K562 (cell line): Measurements from ENCODE around the gene MPZL1. TPM values are rescaled to one million over a fixed set of nuclear protein-coding genes. Genes with fewer than 3 reads are reported as not detected.

ENCODE experiments used
- ATAC-seq: fragments of 200-7000 bp; cut with Tn5 transposase; 3 replicates; pipeline ENCODE4 v1.9.1; 2020; ENCODE audit warnings: moderate library complexity
- BruUV-seq: library from RNA; stranded (reverse); fragments of 400-500 nt; replicated peaks from 2 replicates; lab custom pipeline; 2021; lab: Mats Ljungman, UMichigan
- CTCF ChIA-PET: fragments of 300-600 bp; formaldehyde crosslinking; extraction: SDS; loops from one replicate; lab custom pipeline; 2021; ENCODE audit warnings: low intra/inter-chr PET ratio; lab: Yijun Ruan, JAX
- POLR2A ChIA-PET: fragments of 300-600, 350-650 bp; sonication (Branson Sonifier 250); formaldehyde crosslinking; extraction: SDS; loops from one replicate; lab custom pipeline; 2021; ENCODE audit warnings: antibody characterized with exemption, inconsistent platforms; lab: Yijun Ruan, JAX
- DNase-seq, 4 experiments: peaks; one replicate each; pipeline versions ENCODE4 v3.0.0 to v3.0.0-alpha.2; 2011 to 2018; ENCODE audit warnings: low spot score in 3 of 4, mixed read lengths in 3 of 4; ENCODE audit errors: extremely low read depth in 1 of 4
- FAIRE-seq: peaks from 2 replicates; lab custom pipeline; 2011; peaks lifted over from hg19 to GRCh38; lab: Jason Lieb, UNC
- H2AFZ ChIP-seq: 2 replicates; pipeline ENCODE4 v1.6.0; 2011; ENCODE audit warnings: low read depth, low read length, control low read depth, inconsistent platforms
- H3K27ac ChIP-seq: fragments of 200-600 bp; 3 replicates; pipeline ENCODE4 v1.8.0; 2011; ENCODE audit warnings: low read depth, mild to moderate bottlenecking, control low read depth, inconsistent platforms, low read length, moderate library complexity, mixed read lengths; ENCODE audit errors: extremely low read depth
- H3K27me3 ChIP-seq, 2 experiments: fragments of 300-600 bp in 1 of 2; 2 replicates in 1 of 2; 3 replicates in 1 of 2; pipeline versions ENCODE4 v1.6.0 to v1.8.0; 2011; ENCODE audit warnings: inconsistent platforms in 2 of 2, low read length in 2 of 2, mild to moderate bottlenecking in 1 of 2, mixed read lengths in 1 of 2, moderate library complexity in 1 of 2; ENCODE audit not compliant: control insufficient read depth in 2 of 2, insufficient read depth in 2 of 2
- H3K36me3 ChIP-seq: fragments of 300-600 bp; 3 replicates; pipeline ENCODE4 v1.8.0; 2011; ENCODE audit warnings: mild to moderate bottlenecking, low read length, inconsistent platforms; ENCODE audit not compliant: control insufficient read depth, insufficient read depth
- H3K4me1 ChIP-seq, 2 experiments: fragments of 200-600 bp in 1 of 2; replicated peaks in 1 of 2; 2 replicates in 1 of 2; 3 replicates in 1 of 2; pipeline versions ENCODE4 v1.5.1 to v1.8.0; 2011; ENCODE audit warnings: inconsistent platforms in 2 of 2, low read length in 2 of 2, mild to moderate bottlenecking in 1 of 2, mixed read lengths in 1 of 2, moderate library complexity in 1 of 2; ENCODE audit not compliant: control insufficient read depth in 2 of 2, insufficient read depth in 2 of 2
- H3K4me2 ChIP-seq: 2 replicates; pipeline ENCODE4 v1.6.1; 2011; ENCODE audit warnings: low read length, control low read depth, inconsistent platforms, mixed read lengths; ENCODE audit not compliant: insufficient read depth
- H3K4me3 ChIP-seq: fragments of 200-600 bp; sonication (generic), shearing (Covaris generic); 2 replicates; pipeline ENCODE4 v1.5.1; 2016; ENCODE audit warnings: control low read depth, inconsistent platforms
- H3K79me2 ChIP-seq: fragments of 200-600 bp; 3 replicates; pipeline ENCODE4 v1.8.0; 2011; ENCODE audit warnings: low read length, inconsistent platforms; ENCODE audit not compliant: control insufficient read depth, insufficient read depth
- H3K9ac ChIP-seq, 2 experiments: 2 replicates each; pipeline versions ENCODE4 v1.6.0 to v1.6.1; 2011; ENCODE audit warnings: low read depth in 2 of 2, low read length in 2 of 2, control low read depth in 1 of 2, inconsistent platforms in 1 of 2, mild to moderate bottlenecking in 1 of 2, mixed read lengths in 1 of 2; ENCODE audit not compliant: insufficient read depth in 1 of 2
- H3K9me1 ChIP-seq: one replicate; pipeline ENCODE4 v1.6.0; 2011; ENCODE audit warnings: inconsistent platforms, mild to moderate bottlenecking, low read length, moderate library complexity; ENCODE audit not compliant: control insufficient read depth, insufficient read depth
- H3K9me3 ChIP-seq: replicated peaks from 2 replicates; pipeline ENCODE4 v1.5.1; 2011; ENCODE audit warnings: low read depth, low read length, inconsistent platforms; ENCODE audit not compliant: control insufficient read depth, insufficient read depth
- H4K20me1 ChIP-seq: replicated peaks from 2 replicates; pipeline ENCODE4 v1.6.1; 2011; ENCODE audit warnings: low read length, inconsistent platforms, mixed read lengths; ENCODE audit not compliant: control insufficient read depth, insufficient read depth
- CBFA2T2 ChIP-seq: fragments of 450-650 bp; conservative IDR thresholded peaks from 2 replicates; pipeline ENCODE4 v1.6.1; 2017; ENCODE audit warnings: mild to moderate bottlenecking
- CC2D1A ChIP-seq: fragments of 450-650 bp; IDR thresholded peaks from 2 replicates; pipeline ENCODE4 v1.6.1; 2017; ENCODE audit warnings: mild to moderate bottlenecking
- FOXK1 ChIP-seq: sonication (generic); formaldehyde crosslinking; IDR thresholded peaks from 2 replicates; pipeline ENCODE4 v1.8.0; 2022; ENCODE audit warnings: missing genetic modification reagents, mild to moderate bottlenecking, borderline replicate concordance
- HLTF ChIP-seq: fragments of 450-650 bp; IDR thresholded peaks from 2 replicates; pipeline ENCODE4 v1.6.1; 2016
- NCOA4 ChIP-seq: fragments of 450-650 bp; IDR thresholded peaks from 2 replicates; pipeline ENCODE4 v1.6.1; 2018; ENCODE audit warnings: mild to moderate bottlenecking; ENCODE audit not compliant: partially characterized antibody
- NCOR1 ChIP-seq: fragments of 450-650 bp; IDR thresholded peaks from 2 replicates; pipeline ENCODE4 v1.6.1; 2016; ENCODE audit warnings: mild to moderate bottlenecking, moderate library complexity
- NEUROD1 ChIP-seq: fragments of 150-350 bp; IDR thresholded peaks from 2 replicates; pipeline ENCODE4 v1.6.1; 2014; ENCODE audit warnings: borderline replicate concordance, low read length, low read depth; ENCODE audit not compliant: partially characterized antibody
- SAP30 ChIP-seq: fragments of 200-600 bp; sonication (generic); IDR thresholded peaks from 2 replicates; pipeline ENCODE4 v1.6.1; 2012; ENCODE audit warnings: borderline replicate concordance, low read depth, mild to moderate bottlenecking, moderate library complexity, low read length, control low read depth, inconsistent platforms; ENCODE audit not compliant: insufficient read depth, poor library complexity, severe bottlenecking
- SP1 ChIP-seq: sonication (generic); formaldehyde crosslinking; IDR thresholded peaks from 2 replicates; pipeline ENCODE4 v1.8.1; 2022; ENCODE audit warnings: mild to moderate bottlenecking, missing genetic modification reagents
- SPI1 ChIP-seq: IDR thresholded peaks from 2 replicates; pipeline ENCODE4 v1.6.1; 2011; ENCODE audit warnings: low read depth, low read length, control low read depth, borderline replicate concordance
- U2AF2 ChIP-seq: fragments of 200-400 bp; formaldehyde crosslinking; optimal IDR thresholded peaks from 2 replicates; pipeline ENCODE3; 2017; ENCODE audit warnings: low read depth, mild to moderate bottlenecking, low read length
- ZBTB34 ChIP-seq: fragments of 250-450 bp; sonication (Bioruptor Pico); IDR thresholded peaks from 2 replicates; pipeline ENCODE4 v1.8.0; 2021; ENCODE audit warnings: mild to moderate bottlenecking, moderate library complexity
- ZNF57 ChIP-seq: fragments of 450-650 bp; formaldehyde crosslinking; IDR thresholded peaks from 2 replicates; pipeline ENCODE4 v1.4.0; 2020; ENCODE audit warnings: mild to moderate bottlenecking, moderate library complexity
- ZNF644 ChIP-seq: fragments of 200-800 bp; sonication (Bioruptor generic); IDR thresholded peaks from 2 replicates; pipeline ENCODE4 v1.6.1; 2016; ENCODE audit warnings: low read depth, missing genetic modification characterization, missing compliant biosample characterization
- ZNF695 ChIP-seq: fragments of 450-650 bp; formaldehyde crosslinking; IDR thresholded peaks from 2 replicates; pipeline ENCODE4 v1.4.0; 2020; ENCODE audit warnings: mild to moderate bottlenecking, moderate library complexity
- WGBS: fragments of 100-300 bp; shearing (Covaris generic); methylation state at CpG from one replicate; pipeline ENCODE4 v1.1.6; 2016; ENCODE audit warnings: low coverage, mixed read lengths; ENCODE audit not compliant: insufficient coverage; ENCODE audit errors: missing lambda C conversion rate; 5-methylcytosine and 5-hydroxymethylcytosine counted together
- in situ Hi-C: fragments of 300-500 bp; cut with MboI; formaldehyde crosslinking; loops from 4 replicates; pipeline ENCODE4 v1.15.0; 2018; ENCODE audit warnings: inconsistent platforms, mixed read lengths
- intact Hi-C: fragments of 100-400 bp; cut with micrococcal nuclease; formaldehyde crosslinking; loops from 2 replicates; pipeline ENCODE4 v1.14.2; 2022
- polyA plus RNA-seq, 8 experiments: library from polyadenylated mRNA; depleted of rRNA in 4 of 8; stranded (reverse) in 5 of 8; unstranded in 3 of 8; fragments of >200 nt; fragmentation: Nextera tagmentation in 2 of 8; fragmentation: Illumina TruSeq in 1 of 8; extraction: Ambion mirVana in 2 of 8; extraction: Trizol in 1 of 8; gene quantifications; 2 replicates each; pipeline versions ENCODE4 v1.2.1 to v1.2.3, GENCODE V29; 2011 to 2014; ENCODE audit warnings: inconsistent platforms in 1 of 8, missing spikeins in 1 of 8
- total RNA-seq, 7 experiments: library from RNA; depleted of rRNA in 6 of 7; stranded (reverse); fragments of >200 nt in 6 of 7; fragmentation: Illumina TruSeq in 2 of 7; extraction: Trizol in 2 of 7; gene quantifications; 2 replicates each; pipeline versions ENCODE4 v1.2.1 to v1.2.3, GENCODE V29; 2011 to 2021; ENCODE audit warnings: low replicate concordance in 1 of 7

Gene MPZL1
- total and polyA plus RNA-seq, 9 of the 15 experiments (the other 6 are each of a cell fraction or from before 2014, with no cell fraction given), result 14.5 to 153 (median 66.5) TPM

- Histone ChIP-seq H3K9me1 (no peaks in the 10 kb centered on the region), H4K20me1 (no peaks in the 10 kb centered on the region), H3K4me2 (no peak overlapping the region), H3K36me3 (peaks cover 16% of the 10 kb centered on the region; the same call in 2 of the 3 replicates), H2AFZ (no peak overlapping the region), H3K79me2 (no peaks in the 10 kb centered on the region), H3K27me3 (no peaks in the 10 kb centered on the region), H3K27ac (no peak overlapping the region), H3K4me1 (no peaks in the 10 kb centered on the region), H3K9ac (no peak overlapping the region), H3K9me3 (no peaks in the 10 kb centered on the region), H3K4me3 (no peak overlapping the region)
- in situ Hi-C loops (no loop called here), intact Hi-C loops (no loop called here)
- FAIRE-seq (no peak), DNase-seq (no peak), ATAC-seq (no peak)
- ChIA-PET CTCF (no interaction called here), POLR2A (interaction anchor here (0.6 to 4.0 kb wide), 6 partner anchors 10 to 40 kb away, joined by 3 to 14 read pairs (median 4); no protein-coding TSS in a partner anchor)
- TF ChIP-seq SP1 (CRISPR knock-in tag) (no peak), CBFA2T2 (no peak), SPI1 (no peak), NEUROD1 (no peak), ZNF57 (CRISPR knock-in tag) (no peak), CC2D1A (no peak), ZBTB34 (CRISPR knock-in tag) (no peak), U2AF2 (no peak), ZNF644 (tag) (no peak), NCOR1 (no peak), ZNF695 (no peak), FOXK1 (no peak), NCOA4 (no peak), HLTF (no peak), SAP30 (no peak)
- 85% methylated on average over 2 of the region's 2 CpGs for WGBS
- no TSS peak for BruUV-seq
Measured at GRCh38 chr1:167706363-167706762, 15.4 kb upstream of the MPZL1 start.
